Suppressor macrophage treated with lipopolysaccharide for 1 hour (primary cell): ENCODE measurements around the gene ADGRD1.

Experiments
- DNase-seq, 3 donors: peaks; one replicate each; pipeline ENCODE4 v3.0.0-alpha.2; 2020 to 2022

The ADGRD1 gene

GRCh38 chr12:131093971-131094830 lies 140.5 kb downstream of the ADGRD1 start:
- no peak for DNase-seq

GRCh38 chr12:131094831-131095805 lies 141.4 kb downstream of the ADGRD1 start:
- DNase-seq, result no peak

GRCh38 chr12:131095826-131096680 lies 142.3 kb downstream of the ADGRD1 start:
- no peak for DNase-seq

- DNase-seq, result no peak
These were observed 143.0 kb downstream of the ADGRD1 start for GRCh38 chr12:131096681-131097181.

GRCh38 chr12:131097202-131098177 lies 143.8 kb downstream of the ADGRD1 start:
- DNase-seq, result no peak

- no peak for DNase-seq
These were observed 144.7 kb downstream of the ADGRD1 start for GRCh38 chr12:131098178-131098981.

- DNase-seq, result no peak
These were observed 146.4 kb downstream of the ADGRD1 start for GRCh38 chr12:131100031-131100674.

GRCh38 chr12:131101006-131101405 lies 147.3 kb downstream of the ADGRD1 start:
- DNase-seq, result no peak

- DNase-seq, result peak in 2 of 3 donors; percentile 41 to 44
These were observed 148.2 kb downstream of the ADGRD1 start for GRCh38 chr12:131101703-131102492.

- DNase-seq, result no peak
These were observed 148.8 kb downstream of the ADGRD1 start for GRCh38 chr12:131102493-131102931.

- no peak for DNase-seq
These were observed 149.4 kb downstream of the ADGRD1 start for GRCh38 chr12:131102991-131103668.

GRCh38 chr12:131103669-131104462 lies 150.2 kb downstream of the ADGRD1 start:
- no peak for DNase-seq

- peak; percentile 85 to 95 (median 91) for DNase-seq
These were observed 151.0 kb downstream of the ADGRD1 start for GRCh38 chr12:131104463-131105350.

GRCh38 chr12:131105351-131105735 lies 151.6 kb downstream of the ADGRD1 start:
- no peak for DNase-seq

GRCh38 chr12:131105736-131106348 lies 152.1 kb downstream of the ADGRD1 start:
- DNase-seq, result peak in 1 of 3 donors; percentile 14
